Measurements from ENCODE around the gene NRXN3.
"Not testable (repeated sequence)": the region's sequence is repeated elsewhere in the genome, so short reads cannot be mapped to it uniquely, and the experiment has no call there.

The NRXN3 gene

GRCh38 chr14:79729731-79730130, 1559.6 kb downstream of the NRXN3 start:
- DNase-seq: no peak

- DNase-seq: no peak
Observed at GRCh38 chr14:79730196-79730595, 1560.0 kb downstream of the NRXN3 start.

GRCh38 chr14:79730953-79731352, 1560.8 kb downstream of the NRXN3 start:
- no peak for DNase-seq

GRCh38 chr14:79732911-79733655, 1562.9 kb downstream of the NRXN3 start:
- DNase-seq: no peak

GRCh38 chr14:79734151-79734550, 1564.0 kb downstream of the NRXN3 start:
- DNase-seq: no peak

- DNase-seq: no peak
Observed at GRCh38 chr14:79734656-79735055, 1564.5 kb downstream of the NRXN3 start.

- no peak for DNase-seq
Observed at GRCh38 chr14:79735121-79735520, 1564.9 kb downstream of the NRXN3 start.

GRCh38 chr14:79740066-79740601, 1570.0 kb downstream of the NRXN3 start:
- no peak for DNase-seq

GRCh38 chr14:79742142-79742541, 1572.0 kb downstream of the NRXN3 start:
- no peak for DNase-seq

- no peak for DNase-seq
Observed at GRCh38 chr14:79745046-79745445, 1574.9 kb downstream of the NRXN3 start.

- DNase-seq: no peak
Observed at GRCh38 chr14:79749065-79749464, 1578.9 kb downstream of the NRXN3 start.

- DNase-seq: no peak
Observed at GRCh38 chr14:79758985-79759384, 1588.8 kb downstream of the NRXN3 start.

- DNase-seq: no peak
Observed at GRCh38 chr14:79764323-79764722, 1594.2 kb downstream of the NRXN3 start.

GRCh38 chr14:79766511-79766910, 1596.3 kb downstream of the NRXN3 start:
- DNase-seq: no peak

GRCh38 chr14:79767251-79767650, 1597.1 kb downstream of the NRXN3 start:
- no peak for DNase-seq

GRCh38 chr14:79767721-79768120, 1597.5 kb downstream of the NRXN3 start:
- DNase-seq: not testable (repeated sequence)

- no peak for DNase-seq
Observed at GRCh38 chr14:79781882-79782281, 1611.7 kb downstream of the NRXN3 start.

- no peak for DNase-seq
Observed at GRCh38 chr14:79783041-79783440, 1612.9 kb downstream of the NRXN3 start.

- DNase-seq: no peak
Observed at GRCh38 chr14:79786522-79786921, 1616.3 kb downstream of the NRXN3 start.

- DNase-seq: no peak
Observed at GRCh38 chr14:79788346-79788745, 1618.2 kb downstream of the NRXN3 start.

- DNase-seq: no peak
Observed at GRCh38 chr14:79791055-79791732, 1621.0 kb downstream of the NRXN3 start.

- no peak for DNase-seq
Observed at GRCh38 chr14:79802093-79802492, 1631.9 kb downstream of the NRXN3 start.

- DNase-seq: no peak
Observed at GRCh38 chr14:79805636-79806035, 1635.5 kb downstream of the NRXN3 start.

All from NCI-H2029 treated with DMSO at 0.1 percent for 48 hours (cell line).